ENCODE data around the gene CACNG4. TPM values are rescaled to one million over a fixed set of nuclear protein-coding genes. Genes with fewer than 3 reads are reported as not detected.

CACNG4 gene
- total RNA-seq, 1 donor from 2014 or later: not detected

DNA sequence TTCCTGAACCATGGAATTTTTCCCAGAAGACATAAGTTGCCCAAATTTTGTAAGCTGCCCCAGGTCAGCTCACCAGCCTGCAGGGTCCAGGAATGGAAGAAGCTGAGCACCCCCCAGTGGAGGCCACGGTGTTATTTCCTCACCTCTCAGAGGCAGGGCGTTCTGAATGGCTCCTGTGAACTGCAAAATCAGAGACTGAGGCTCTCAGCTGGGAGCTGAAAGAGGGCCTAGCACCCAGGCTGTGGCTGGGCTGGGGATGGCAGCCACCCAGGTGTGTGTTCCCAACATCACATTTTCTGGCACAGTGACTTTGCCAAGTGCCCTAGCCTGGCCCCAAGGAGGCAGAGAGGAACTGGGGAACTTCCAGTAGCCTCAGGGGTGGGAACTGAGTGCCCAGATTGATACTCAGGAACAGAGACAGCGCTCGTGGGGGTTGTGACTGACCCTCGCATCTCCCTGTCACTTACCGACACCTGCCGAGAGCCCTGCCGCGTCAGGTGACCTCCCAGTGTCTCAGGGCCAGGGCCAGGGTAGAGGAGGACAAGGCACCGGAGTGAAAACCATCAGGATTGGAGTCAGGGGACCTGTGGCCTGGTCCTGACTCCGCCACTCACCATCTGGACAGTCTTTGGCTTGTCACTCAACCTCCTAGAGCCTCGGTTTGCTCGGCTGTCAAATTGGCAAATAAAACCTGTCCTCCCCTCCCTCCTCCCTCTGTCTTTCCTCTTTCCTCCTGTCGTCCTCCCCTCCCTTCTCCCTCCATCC is 11.3 kb downstream of the CACNG4 start:
- no peak for DNase-seq (ENCODE audit: missing footprints)
- intact Hi-C loops (cut with DNase I): no loop called here
- peak; percentile 53 for ATAC-seq

DNA sequence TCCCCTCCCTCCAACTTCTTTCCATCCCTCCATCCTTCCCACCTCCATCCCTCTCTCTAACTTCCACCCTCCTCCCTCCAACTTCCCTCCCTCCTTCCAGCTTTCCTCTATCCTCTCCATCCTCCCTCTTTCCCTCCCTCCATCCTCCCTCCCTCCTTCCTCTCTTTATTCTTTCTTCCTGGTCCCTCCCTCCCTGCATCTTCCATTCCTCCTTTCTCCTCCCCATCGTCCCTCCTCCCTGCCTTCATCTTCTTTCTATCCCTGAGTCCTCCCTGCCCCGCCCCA is 11.8 kb downstream of the CACNG4 start:
- intact Hi-C loops (cut with DNase I): no loop called here
- ATAC-seq (no peak), DNase-seq (ENCODE audit: missing footprints) (no peak)

DNA sequence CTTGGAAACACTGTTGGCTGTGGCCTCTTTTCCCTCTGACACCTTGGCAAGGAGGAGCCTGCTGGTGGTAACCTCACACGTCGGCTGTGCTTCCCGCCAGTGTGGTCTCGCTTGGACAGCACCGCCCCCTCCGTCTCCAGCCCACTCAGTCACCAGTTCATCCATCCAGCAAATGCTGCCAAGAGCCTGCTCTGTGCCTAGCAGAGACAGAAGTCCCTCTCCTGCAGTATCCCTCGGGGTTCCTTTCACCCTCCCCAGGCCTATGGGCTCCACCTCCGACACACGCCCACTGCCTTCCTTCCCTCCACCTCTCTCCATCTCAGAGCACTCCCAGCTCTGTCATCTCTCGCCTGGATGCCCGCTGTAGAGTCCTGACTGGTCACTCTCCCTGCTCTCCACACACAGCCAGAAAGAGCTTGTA is 12.3 kb downstream of the CACNG4 start:
- intact Hi-C loops (cut with DNase I): no loop called here
- ATAC-seq (peak; percentile 3), DNase-seq (ENCODE audit: missing footprints) (no peak)

DNA sequence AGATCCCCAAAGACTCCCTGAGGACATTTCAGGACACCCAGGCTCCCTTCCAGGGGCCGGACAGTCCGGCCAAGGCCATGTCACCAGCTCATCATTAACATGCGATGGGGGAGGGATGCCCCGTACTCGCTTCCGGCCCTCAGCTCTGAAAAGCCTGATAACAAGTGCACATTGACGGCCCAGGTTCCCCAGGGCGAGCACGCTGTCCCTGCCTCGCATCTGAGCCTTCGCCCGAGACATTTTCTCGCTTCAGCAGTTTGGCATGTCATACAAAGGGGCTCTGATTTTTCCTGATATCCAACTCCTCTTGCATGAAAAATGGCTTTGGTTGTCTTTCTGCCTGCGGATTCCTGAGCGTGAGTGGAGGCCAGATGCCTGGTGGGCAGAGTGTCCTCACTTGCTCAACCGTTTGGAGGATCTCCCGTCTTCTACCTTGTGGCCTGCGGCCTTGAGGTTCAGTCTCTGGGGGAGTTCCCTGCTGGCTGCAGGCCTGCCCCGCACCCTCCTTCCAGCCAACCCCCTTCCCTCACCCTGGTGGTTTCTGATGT is 14.1 kb downstream of the CACNG4 start:
- ATAC-seq (peak; percentile 94), DNase-seq (ENCODE audit: missing footprints) (peak; percentile 88)
- intact Hi-C loops (cut with DNase I): no loop called here

DNA sequence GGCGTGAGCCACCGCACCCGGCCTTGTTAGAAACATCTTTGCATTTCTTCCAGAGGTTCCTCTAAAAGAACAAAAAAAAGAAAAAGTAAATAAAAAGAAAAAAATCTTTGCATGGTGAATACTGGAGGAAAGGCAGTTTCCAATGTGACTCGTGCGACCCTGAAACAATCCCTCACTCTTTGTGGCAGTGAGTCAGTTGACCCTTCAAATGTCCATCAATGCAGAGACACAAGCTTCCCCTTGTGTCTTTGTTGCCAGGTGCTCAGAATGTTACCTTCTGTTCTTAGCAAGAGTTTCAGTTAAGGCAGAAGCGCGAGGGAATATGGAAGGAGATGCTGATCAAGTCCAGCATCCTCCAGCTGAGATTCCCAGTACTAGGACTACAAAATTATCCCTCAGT is 16.4 kb downstream of the CACNG4 start:
- ATAC-seq (no peak), DNase-seq (ENCODE audit: missing footprints) (no peak)
- intact Hi-C loops (cut with DNase I): no loop called here

DNA sequence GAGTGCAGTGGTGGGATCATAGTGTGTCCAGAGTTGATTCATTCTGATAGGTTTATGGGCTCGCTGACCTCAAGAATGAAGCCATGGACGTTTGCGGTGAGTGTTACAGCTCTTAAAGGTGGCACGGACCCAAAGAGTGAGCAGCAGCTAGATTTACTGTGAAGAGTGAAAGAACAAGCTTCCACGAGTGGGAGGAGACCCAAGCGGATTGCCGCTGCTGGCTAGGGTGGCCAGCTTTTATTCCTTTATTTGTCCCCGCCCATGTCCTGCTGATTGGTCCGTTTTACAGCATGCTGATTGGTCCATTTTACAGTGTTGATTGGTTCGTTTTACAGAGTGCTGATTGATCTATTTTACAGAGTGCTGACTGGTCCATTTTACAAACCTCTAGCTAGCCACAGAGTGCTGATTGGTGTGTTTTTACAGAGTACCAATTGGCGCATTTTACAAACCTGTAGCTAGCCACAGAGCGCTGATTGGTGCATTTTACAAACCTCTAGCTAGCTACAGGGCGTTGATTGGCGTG is 17.5 kb downstream of the CACNG4 start:
- intact Hi-C loops (cut with DNase I): no loop called here
- ATAC-seq (no peak), DNase-seq (ENCODE audit: missing footprints) (no peak)

DNA sequence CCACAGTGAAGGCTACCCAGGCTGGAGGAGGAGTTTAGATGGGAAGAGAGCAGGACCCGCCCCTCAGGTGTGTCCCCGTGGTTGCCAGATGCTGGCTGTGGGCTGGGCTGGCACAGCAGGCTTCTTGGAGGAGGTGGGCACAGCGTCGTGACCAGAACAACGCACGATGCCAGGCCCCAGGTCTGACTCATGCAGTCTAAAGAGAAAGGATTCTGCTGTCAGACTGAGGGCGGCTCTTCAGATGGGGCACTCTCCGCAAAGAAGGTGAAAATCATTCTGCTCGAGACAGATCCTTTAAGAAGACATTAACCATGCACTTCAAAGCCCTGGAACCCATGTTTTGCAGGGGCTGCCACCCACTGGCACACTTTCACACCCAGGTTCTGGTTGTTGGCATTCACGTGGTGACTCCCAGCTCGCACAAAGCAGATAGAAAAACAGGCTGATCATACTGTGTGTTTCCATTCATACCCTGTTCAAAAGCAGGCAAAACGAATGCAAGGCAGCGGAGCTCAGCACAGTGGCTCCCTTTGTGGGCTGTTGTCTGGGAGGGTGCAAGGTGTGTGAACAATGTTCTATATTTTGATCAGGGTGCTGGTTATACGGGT is 19.0 kb downstream of the CACNG4 start:
- intact Hi-C loops (cut with DNase I): no loop called here
- no peak for DNase-seq (ENCODE audit: missing footprints)
- no peak for ATAC-seq

DNA sequence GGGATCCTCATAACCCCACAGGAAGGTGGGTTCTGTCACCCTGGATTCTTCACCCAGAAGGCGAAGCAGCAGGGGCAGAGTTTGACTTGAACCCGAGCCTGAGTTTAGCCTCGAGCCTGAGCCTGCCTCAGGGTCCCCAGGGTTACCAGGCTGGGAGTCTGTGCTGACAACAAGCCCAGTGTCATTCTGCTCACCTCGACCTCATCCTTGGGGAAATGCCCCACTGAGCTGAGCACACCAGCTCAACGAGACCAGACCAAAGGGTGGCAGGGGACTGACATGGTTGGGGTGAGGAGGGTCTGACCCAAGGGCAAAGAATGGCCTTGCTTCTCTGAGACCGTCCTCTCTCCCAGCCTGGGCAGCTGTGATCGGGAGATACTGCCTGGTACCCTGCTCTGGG is 20.2 kb downstream of the CACNG4 start:
- no peak for ATAC-seq
- no peak for DNase-seq (ENCODE audit: missing footprints)
- intact Hi-C loops (cut with DNase I): no loop called here

DNA sequence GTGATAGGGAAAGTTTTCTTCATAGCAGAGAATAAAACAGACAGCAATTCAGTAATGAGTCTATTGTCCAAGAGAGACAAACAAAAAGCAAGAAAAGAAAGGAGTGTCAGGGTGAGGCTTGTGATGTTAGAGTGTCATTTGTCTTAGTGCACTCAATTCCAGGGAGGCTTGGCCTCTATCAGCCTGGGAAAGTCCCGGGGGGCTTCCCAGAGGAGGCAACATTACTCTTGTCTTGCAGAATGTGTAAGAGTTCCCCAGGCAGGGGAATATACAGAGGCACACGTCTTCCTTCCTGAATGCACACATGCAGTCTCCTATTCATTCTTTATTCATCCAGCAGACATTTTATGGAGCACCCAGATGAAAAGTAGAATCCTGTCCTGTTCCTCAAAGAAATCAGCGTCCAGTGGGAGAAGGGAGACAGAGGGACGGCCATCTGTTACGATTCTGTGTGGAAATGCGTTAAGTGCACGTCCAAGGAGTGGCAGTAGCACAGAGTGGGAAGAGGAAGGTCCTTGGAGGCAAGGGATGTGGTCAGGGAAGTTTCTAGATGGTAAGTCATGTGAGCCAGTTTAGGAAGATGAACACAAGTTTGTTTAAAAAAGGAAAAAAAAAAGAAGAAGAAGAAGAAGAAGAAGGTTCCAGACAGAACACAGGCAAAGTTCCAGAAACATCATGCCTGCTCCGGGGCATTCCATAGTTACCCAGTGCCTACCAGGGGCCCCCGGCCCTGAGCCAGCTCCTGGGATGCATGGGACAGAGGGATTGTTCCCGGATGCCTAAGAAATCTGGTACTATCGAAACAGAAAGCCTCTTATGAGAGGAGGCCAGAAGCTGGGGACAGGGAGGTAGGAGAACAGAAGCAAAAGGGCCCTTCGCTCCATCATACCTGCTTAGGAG is 21.1 kb downstream of the CACNG4 start:
- DNase-seq (ENCODE audit: missing footprints) (no peak), ATAC-seq (no peak)
- intact Hi-C loops (cut with DNase I): no loop called here

DNA sequence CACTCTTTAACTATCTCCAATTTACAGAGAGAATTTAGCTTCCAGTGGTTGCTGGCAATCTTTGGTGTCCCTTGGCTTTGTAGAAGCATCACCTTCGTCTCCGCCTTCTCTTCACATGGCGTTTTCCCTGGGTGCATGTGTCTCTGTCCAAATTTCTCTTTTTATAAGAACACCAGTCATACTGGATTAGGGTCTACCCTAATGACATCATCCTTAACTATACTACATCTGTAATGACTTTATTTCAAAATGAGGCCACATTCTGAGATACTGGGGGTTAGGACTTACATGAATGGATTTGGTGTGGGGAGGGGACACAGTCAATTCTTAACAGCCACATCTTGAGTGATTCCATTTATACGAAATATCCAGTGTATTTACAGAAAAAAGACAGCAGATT is 22.2 kb downstream of the CACNG4 start:
- intact Hi-C loops (cut with DNase I): no loop called here
- DNase-seq (ENCODE audit: missing footprints) (no peak), ATAC-seq (no peak)

DNA sequence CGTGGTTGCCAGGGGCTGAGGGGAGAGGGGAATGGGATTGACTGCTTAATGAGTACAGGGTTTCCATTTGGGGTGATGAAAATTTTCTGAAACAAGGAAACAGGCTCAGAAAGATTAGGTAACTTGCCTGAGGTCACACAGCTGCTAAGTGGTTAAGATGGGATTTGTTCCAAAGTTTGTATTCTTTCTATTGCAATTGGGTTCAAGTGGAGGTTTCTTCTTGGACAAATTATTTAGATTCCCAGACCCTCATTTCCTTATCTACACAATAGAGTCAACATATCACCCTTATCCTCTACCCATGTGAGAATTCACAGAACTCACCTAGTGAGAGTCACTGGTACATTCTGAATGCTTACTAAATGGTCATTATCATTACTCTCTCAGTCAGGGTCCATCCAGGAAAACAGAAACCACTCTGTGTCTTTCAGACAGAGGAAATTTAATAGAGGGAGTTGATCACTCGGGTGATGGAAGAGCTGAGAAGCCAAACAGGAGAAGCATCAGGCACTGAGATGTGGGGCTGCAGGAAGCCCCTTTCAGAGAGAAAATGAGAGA is 22.6 kb downstream of the CACNG4 start:
- ATAC-seq (no peak), DNase-seq (ENCODE audit: missing footprints) (no peak)
- intact Hi-C loops (cut with DNase I): no loop called here

DNA sequence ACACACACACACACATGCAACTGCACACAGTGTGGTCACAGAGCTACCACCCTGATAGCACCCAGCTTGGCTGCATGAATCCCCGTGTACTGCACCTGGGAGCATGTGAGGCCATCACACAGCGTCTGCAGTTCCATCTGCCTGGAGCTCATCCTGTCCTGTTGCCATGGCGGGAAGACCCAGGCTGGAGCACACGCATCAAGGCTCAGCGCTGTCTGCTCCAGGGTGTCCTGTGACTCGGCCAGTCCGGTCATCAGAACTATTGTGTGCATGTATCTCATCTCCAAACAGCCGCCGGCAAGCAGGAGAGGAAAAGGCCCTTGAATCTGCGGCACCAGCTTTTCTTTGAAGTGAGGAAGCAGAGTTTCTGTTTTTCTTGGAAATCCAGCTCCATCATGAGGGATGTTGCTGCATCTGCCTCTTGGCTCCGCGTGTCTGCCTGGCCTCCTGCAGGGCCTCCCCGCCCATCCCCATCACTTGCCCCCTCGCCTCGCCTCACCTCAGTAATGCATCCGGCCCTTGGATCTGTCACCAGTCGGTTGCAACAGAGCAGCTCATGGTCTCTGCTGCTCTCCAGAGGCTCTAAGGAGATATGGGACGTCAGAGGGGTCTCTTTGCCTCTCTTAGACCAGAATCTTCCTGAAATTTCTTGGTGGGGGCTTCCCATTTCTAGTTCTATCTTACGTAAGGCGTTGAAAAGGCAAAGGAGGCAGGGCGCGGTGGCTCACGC is 23.7 kb downstream of the CACNG4 start:
- intact Hi-C loops (cut with DNase I): no loop called here
- DNase-seq (ENCODE audit: missing footprints) (no peak), ATAC-seq (peak; percentile 16)

DNA sequence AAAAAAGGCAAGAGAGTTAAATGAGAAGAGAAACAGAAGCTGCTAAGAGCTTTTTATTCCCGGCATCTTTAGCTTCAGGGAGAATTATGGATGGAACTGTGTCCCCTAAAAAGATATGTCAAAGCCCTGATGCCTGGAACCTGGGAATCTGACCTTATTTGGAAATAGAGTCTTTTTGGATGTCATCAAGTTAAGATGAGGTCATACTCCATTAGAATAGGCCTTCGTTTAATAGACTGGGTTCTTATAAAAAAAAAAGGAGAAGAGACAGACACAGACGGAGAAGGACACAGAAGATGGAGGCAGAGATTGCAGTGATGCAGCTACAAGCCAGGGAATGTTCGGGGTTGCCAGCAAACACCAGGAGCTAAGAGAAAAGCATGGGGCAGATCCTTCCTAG is 24.6 kb downstream of the CACNG4 start:
- DNase-seq (ENCODE audit: missing footprints): no peak
- no peak for ATAC-seq
- intact Hi-C loops (cut with DNase I): no loop called here

DNA sequence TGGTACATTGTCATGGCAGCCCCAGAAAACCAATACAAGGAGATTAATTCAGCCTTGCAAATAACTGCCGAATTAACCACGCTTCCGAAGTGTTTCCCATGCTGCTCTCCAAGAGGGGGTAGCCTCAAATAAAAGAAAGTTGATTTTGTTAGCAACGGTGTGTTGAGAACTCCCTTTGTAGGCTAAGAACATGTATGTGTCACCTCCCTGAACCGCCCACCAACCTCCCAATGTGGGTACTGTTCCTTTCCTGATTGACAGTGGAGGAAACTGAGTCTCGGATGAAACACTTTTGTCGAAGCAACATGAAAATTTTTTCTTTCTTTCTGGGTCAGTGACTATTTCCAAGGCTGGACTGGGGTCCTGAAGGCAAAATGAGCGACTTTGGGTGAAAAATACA is 25.1 kb downstream of the CACNG4 start:
- intact Hi-C loops (cut with DNase I): no loop called here
- ATAC-seq: no peak
- no peak for DNase-seq (ENCODE audit: missing footprints)

DNA sequence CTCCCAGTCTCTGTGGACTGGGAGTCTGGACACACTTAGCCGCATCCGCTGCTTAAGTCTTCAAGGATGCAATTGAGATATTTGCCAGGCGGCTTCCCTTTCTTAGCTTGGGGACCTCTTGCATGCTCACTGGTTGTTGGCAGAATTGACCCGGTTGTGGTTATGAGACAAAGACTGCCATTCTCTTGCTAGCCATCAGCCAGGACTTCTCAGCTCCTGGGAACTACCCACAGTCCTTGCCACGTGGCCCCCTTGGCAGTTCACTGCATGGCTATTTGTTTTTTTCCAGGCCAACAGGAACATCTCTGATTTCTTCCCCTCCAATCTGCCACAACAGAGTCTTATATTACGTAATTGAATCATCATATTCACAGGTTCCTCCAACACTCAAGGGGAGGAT is 25.5 kb downstream of the CACNG4 start:
- intact Hi-C loops (cut with DNase I): no loop called here
- ATAC-seq (no peak), DNase-seq (ENCODE audit: missing footprints) (no peak)

DNA sequence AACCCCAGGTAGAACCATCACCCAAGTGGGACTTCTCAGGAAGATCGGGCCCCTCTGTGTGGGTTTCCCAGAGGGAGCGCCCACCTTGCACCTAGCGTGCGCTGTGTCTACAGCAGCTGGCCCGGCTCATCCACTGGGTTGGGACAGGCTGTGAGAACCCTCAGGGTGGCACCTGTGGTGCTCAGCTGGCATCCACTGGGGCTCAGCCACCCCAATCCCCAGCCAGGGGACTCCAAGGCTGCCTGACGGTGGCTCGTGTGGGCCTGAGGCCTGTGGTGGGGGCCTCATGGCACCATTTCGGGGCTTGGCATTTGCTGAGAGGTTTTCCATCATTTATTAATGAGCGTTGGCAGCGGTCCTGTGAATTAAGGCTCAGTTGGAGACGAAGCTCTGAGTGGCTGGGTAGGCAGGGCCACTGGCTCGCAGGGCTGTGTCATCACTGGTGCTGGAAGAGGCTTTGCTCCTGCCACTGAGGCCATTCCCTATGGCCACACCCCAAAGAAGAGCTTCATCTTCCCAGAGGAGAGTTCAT is 28.5 kb downstream of the CACNG4 start:
- intact Hi-C loops (cut with DNase I): no loop called here
- ATAC-seq: no peak
- no peak for DNase-seq (ENCODE audit: missing footprints)

DNA sequence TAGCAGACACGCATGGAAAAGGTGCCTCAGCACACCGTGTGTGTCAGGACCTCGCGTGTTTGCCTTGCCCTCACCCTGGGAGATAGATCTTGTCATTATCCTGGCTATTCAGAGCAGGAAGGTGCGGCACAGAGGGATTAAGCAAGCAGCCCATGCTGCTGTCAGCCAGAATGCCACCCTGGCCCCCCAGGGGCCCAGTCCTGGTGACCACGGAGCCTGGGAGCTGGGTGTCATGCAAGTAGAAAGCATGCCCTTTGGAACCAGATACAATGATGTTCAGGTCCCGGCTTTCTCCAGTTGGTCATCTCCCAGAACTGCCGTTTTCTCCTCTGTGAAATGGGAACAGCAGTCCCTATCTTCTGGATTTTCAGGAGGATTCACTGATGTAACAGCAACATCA is 29.9 kb downstream of the CACNG4 start:
- DNase-seq (ENCODE audit: missing footprints) (no peak), ATAC-seq (no peak)
- intact Hi-C loops (cut with DNase I): no loop called here

DNA sequence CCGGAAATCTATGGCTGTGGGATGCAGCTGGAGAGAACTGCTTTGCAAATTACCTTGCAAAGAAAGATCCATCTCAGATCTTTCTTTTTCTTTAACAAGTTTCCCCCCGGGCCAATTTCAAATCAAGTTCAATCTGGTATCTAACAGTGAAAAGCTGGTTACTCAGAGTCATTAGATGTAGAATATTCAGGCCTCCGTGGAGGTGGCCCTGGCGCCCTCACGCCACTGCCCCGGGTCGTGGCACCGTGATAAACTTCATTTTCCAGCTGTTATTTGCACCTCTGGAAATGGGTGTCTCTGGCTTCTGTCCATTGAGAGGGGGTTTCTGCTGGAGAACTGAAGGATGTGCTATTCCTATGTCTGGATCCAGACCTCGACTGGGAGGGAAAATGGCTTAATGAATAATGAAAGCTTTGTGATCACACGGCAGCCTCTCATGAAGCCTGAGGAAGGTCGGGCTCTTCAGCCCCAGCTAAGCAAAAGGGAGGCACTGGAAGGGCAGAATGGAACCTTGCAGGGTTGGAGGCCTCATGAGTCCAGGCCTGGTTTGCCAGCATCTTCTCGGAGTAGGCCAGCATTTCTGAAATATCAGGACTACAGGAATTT is 30.5 kb downstream of the CACNG4 start:
- no peak for ATAC-seq
- intact Hi-C loops (cut with DNase I): no loop called here
- DNase-seq (ENCODE audit: missing footprints): no peak

All from Right ventricle myocardium inferior (tissue), 1 donor.